Measurements from ENCODE around the gene TRAF3IP3. TPM values are rescaled to one million over a fixed set of nuclear protein-coding genes. Genes with fewer than 3 reads are reported as not detected.

Gene TRAF3IP3
- total RNA-seq, 1 experiment from 2014 or later = not detected

GRCh38 chr1:209752890-209753289 is 3.0 kb upstream of the TRAF3IP3 start:
- no peak overlapping the region for H3K27ac ChIP-seq
- H3K9me2 ChIP-seq (ENCODE audit: insufficient read depth) = 0 out of 2 replicates have a peak, but pooled peaks cover 7% of the 10 kb centered on the region
- BruUV-seq (replicated peaks) = no TSS peak
- no peaks in the 10 kb centered on the region for H3F3A ChIP-seq (ENCODE audit: insufficient read depth, low read depth)
- TF ChIP-seq EZH2 (IDR thresholded peaks at IDR 0.05; ENCODE audit: low read depth) = no peak
- no peak for TF ChIP-seq CTCF (conservative IDR thresholded peaks at IDR 0.05)
- no peak overlapping the region for H3K4me3 ChIP-seq
- intact Hi-C loops (cut with micrococcal nuclease; ENCODE audit: unreplicated experiment) = no loop called here
- no peak overlapping the region for H3K4me2 ChIP-seq
- H4K20me1 ChIP-seq (ENCODE audit: insufficient read depth) = no peaks in the 10 kb centered on the region
- no peak overlapping the region for H2AFZ ChIP-seq
- ChIA-PET POLR2A (ENCODE audit: unreplicated experiment) (no interaction called here), CTCF (no interaction called here)
- H3K36me3 ChIP-seq (ENCODE audit: low read depth) = no peaks in the 10 kb centered on the region
- no peaks in the 10 kb centered on the region for H3K27me3 ChIP-seq (ENCODE audit: insufficient read depth, low read depth)
- H3K4me1 ChIP-seq (replicated peaks; ENCODE audit: insufficient read depth) = no peaks in the 10 kb centered on the region; the same call in 1 of the 2 replicates
- H3K9me3 ChIP-seq (ENCODE audit: insufficient read depth, low read depth) = no peaks in the 10 kb centered on the region
- DNase-seq = no peak
- no peaks in the 10 kb centered on the region for H3K79me2 ChIP-seq (ENCODE audit: low read depth)

GRCh38 chr1:209755256-209755655 is 597 bp upstream of the TRAF3IP3 start:
- H3K4me1 ChIP-seq (replicated peaks; ENCODE audit: insufficient read depth) = no peaks in the 10 kb centered on the region
- BruUV-seq (replicated peaks) = no TSS peak
- H3K36me3 ChIP-seq (ENCODE audit: low read depth) = no peaks in the 10 kb centered on the region
- no peaks in the 10 kb centered on the region for H3F3A ChIP-seq (ENCODE audit: insufficient read depth, low read depth)
- no peak overlapping the region for H3K4me2 ChIP-seq
- intact Hi-C loops (cut with micrococcal nuclease; ENCODE audit: unreplicated experiment) = no loop called here
- peaks cover 5% of the 10 kb centered on the region; the same call in 1 of the 2 replicates for H3K27me3 ChIP-seq (ENCODE audit: insufficient read depth, low read depth)
- TF ChIP-seq CTCF (conservative IDR thresholded peaks at IDR 0.05) (no peak), EZH2 (IDR thresholded peaks at IDR 0.05; ENCODE audit: low read depth) (no peak)
- no peak overlapping the region for H3K4me3 ChIP-seq
- ChIA-PET CTCF (no interaction called here), POLR2A (ENCODE audit: unreplicated experiment) (interaction anchor here (0.6 kb wide), 1 partner anchor 334 kb away, joined by 3 read pairs; no protein-coding TSS in a partner anchor)
- H3K9me3 ChIP-seq (ENCODE audit: insufficient read depth, low read depth) = no peaks in the 10 kb centered on the region
- no peaks in the 10 kb centered on the region for H4K20me1 ChIP-seq (ENCODE audit: insufficient read depth)
- H3K9me2 ChIP-seq (ENCODE audit: insufficient read depth) = 0 out of 2 replicates have a peak, but pooled peaks cover 7% of the 10 kb centered on the region
- H3K27ac ChIP-seq = no peak overlapping the region
- no peaks in the 10 kb centered on the region for H3K79me2 ChIP-seq (ENCODE audit: low read depth)
- no peak overlapping the region for H2AFZ ChIP-seq
- no peak for DNase-seq

GRCh38 chr1:209756615-209757445 is 977 bp downstream of the TRAF3IP3 start:
- DNase-seq = no peak
- Histone ChIP-seq H3K36me3 (ENCODE audit: low read depth) (no peaks in the 10 kb centered on the region), H3K9me3 (ENCODE audit: insufficient read depth, low read depth) (no peaks in the 10 kb centered on the region), H3K4me3 (no peak overlapping the region), H4K20me1 (ENCODE audit: insufficient read depth) (no peaks in the 10 kb centered on the region), H3F3A (ENCODE audit: insufficient read depth, low read depth) (no peaks in the 10 kb centered on the region), H3K27me3 (ENCODE audit: insufficient read depth, low read depth) (peaks cover 5% of the 10 kb centered on the region; the same call in 1 of the 2 replicates), H3K79me2 (ENCODE audit: low read depth) (no peaks in the 10 kb centered on the region), H2AFZ (no peak overlapping the region), H3K4me1 (replicated peaks; ENCODE audit: insufficient read depth) (no peaks in the 10 kb centered on the region), H3K9me2 (ENCODE audit: insufficient read depth) (0 out of 2 replicates have a peak, but pooled peaks cover 7% of the 10 kb centered on the region), H3K27ac (no peak overlapping the region), H3K4me2 (no peak overlapping the region)
- no peak for TF ChIP-seq EZH2 (IDR thresholded peaks at IDR 0.05; ENCODE audit: low read depth)
- no peak for TF ChIP-seq CTCF (conservative IDR thresholded peaks at IDR 0.05)
- no TSS peak for BruUV-seq (replicated peaks)
- POLR2A ChIA-PET (ENCODE audit: unreplicated experiment) = no interaction called here
- CTCF ChIA-PET = no interaction called here
- intact Hi-C loops (cut with micrococcal nuclease; ENCODE audit: unreplicated experiment) = no loop called here
